GM12865 (cell line): ENCODE results near the gene PACS1.

Source experiments
- DNase-seq: peaks from one replicate; pipeline ENCODE4 v3.0.0; 2010; ENCODE audit warnings: low read depth
- H3K4me3 ChIP-seq: 2 replicates; pipeline ENCODE4 v1.5.1; 2011; ENCODE audit warnings: mild to moderate bottlenecking, low read depth, low read length, control low read depth
- TF ChIP-seq, protein P1 (sequence below): IDR thresholded peaks from 2 replicates; pipeline ENCODE4 v1.5.1; 2011; ENCODE audit warnings: low read length, control low read depth, low read depth, inconsistent platforms; ENCODE audit not compliant: insufficient read depth; ENCODE audit errors: missing control alignments

The PACS1 gene

DNA sequence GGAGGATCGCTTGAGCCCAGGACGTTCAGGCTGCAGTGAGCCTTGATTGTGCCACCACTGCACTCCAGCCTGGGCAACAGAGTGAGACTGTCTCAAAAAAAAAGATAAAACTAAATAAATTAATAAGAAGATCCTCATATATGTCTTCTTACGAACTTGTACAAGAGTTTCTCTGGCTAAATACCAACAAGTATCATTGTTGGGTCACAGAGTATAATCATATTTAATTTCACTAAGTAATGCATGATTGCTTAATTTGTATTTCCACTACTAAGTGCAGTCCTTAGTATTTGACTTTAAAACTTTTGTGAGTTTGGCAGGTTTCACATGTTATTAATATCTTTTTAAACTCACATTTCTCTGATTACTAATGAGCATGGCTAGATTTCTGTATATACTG, 60.9 kb downstream of the PACS1 start:
- TF ChIP-seq, protein P1, sequence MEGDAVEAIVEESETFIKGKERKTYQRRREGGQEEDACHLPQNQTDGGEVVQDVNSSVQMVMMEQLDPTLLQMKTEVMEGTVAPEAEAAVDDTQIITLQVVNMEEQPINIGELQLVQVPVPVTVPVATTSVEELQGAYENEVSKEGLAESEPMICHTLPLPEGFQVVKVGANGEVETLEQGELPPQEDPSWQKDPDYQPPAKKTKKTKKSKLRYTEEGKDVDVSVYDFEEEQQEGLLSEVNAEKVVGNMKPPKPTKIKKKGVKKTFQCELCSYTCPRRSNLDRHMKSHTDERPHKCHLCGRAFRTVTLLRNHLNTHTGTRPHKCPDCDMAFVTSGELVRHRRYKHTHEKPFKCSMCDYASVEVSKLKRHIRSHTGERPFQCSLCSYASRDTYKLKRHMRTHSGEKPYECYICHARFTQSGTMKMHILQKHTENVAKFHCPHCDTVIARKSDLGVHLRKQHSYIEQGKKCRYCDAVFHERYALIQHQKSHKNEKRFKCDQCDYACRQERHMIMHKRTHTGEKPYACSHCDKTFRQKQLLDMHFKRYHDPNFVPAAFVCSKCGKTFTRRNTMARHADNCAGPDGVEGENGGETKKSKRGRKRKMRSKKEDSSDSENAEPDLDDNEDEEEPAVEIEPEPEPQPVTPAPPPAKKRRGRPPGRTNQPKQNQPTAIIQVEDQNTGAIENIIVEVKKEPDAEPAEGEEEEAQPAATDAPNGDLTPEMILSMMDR: no peak
- DNase-seq: no peak
- H3K4me3 ChIP-seq: no peak overlapping the region

DNA sequence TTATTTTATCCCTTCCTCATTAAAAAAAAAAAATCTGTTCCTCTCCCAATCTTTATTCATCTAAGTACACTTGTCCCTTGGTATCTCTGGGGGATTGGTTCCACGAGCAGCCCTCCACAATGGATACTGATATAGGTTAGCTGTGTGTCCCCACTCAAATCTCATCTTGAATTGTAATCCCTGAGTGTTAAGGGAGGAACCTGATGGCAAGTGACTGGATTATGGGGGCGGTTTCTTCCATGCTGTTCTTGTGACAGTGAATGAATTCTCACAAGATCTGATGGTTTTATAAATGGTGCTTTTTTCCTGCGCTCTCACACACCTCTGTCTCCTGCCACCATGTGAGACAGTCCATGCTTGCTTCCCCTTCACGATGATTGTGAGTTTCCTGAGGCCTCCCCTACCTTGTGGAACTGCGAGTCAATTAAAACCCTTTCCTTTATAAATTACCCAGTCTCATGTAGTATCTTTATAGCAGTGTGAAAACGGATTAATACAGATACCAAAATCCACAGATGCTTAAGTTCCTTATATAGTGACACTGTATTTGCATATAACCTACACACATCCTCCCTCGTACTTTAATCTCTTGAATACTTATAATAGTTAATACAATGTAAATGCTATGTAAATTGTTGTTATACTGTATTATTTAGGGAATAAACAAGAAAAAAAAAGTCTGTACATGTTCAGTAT, 62.0 kb downstream of the PACS1 start:
- H3K4me3 ChIP-seq: no peak overlapping the region
- DNase-seq: peak; percentile 64
- TF ChIP-seq, protein P1: no peak

DNA sequence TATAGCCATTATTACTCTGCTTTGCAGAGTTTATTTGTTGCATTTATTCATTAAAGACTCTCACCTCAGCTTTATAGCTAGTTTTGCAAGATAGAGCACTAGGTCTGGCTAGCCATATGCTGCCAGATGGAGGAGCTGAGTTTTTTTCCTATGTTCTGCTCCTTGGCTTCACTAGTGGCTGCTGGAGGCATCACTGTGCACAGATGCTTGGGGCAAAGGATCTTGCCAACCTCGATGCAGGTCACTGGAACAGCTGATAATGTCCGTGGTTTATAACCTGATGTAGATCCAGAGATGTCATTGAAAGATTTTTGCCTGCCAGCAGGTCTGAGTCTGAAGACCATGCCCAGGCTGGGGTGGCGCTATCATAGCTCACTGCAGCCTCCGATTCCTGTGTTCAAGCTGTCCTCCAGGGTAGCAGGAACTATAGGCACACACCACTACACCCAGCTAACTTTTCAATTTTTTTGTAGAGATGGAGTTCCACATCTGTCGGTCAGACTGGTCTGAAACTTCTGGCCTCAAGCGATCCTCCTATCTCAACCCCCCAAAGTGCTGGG, 63.2 kb downstream of the PACS1 start:
- no peak for DNase-seq
- TF ChIP-seq, protein P1: no peak
- H3K4me3 ChIP-seq: no peak overlapping the region

DNA sequence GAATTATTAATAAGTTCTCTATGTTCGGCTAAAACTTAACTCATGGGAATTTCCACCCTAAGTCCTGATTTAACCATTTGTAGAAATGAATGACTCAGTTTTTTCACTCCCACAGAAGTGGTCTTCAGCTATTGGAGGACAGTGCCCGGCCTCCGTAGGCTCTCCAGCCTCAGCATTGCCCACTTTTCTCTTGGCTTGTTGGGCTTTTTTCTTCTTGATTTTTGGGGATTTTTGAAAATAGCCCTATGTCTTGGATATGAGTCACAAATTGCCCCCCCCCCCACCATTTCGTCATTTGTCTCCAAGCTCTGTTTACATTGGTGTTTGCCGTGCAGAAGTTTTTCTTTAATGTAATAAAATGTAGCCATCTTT, 66.7 kb downstream of the PACS1 start:
- H3K4me3 ChIP-seq: peak overlapping the region; percentile 59
- TF ChIP-seq, protein P1: no peak
- DNase-seq: peak; percentile 81

DNA sequence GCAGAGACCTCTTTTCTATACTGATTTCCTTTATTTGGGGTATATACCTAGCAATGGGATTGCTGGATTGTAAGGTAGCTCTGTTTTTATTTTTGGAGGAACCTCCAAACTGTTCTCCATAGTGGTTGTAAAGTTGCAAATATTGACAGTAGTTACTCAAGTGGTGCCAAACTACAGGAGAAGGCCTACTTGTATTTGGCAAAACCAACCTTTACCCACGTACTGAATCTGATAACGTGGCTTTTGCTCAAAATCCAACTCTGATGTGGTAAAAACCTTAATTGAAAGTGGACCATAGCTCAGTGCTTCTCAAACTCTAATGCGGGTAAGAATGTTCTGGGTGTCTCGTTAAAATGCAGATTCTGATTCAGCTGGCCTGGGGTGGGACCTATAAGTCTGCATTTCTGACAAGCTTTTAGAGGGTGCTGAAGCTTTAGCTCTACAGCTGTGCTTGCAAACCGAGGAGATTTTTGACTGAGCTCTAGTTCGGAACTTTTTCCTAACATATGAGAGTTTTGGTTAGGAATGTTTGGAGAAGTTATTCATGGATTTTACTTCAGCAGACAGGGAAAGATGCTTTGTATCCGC, 69.8 kb downstream of the PACS1 start:
- TF ChIP-seq, protein P1: no peak
- H3K4me3 ChIP-seq: no peak overlapping the region
- no peak for DNase-seq

DNA sequence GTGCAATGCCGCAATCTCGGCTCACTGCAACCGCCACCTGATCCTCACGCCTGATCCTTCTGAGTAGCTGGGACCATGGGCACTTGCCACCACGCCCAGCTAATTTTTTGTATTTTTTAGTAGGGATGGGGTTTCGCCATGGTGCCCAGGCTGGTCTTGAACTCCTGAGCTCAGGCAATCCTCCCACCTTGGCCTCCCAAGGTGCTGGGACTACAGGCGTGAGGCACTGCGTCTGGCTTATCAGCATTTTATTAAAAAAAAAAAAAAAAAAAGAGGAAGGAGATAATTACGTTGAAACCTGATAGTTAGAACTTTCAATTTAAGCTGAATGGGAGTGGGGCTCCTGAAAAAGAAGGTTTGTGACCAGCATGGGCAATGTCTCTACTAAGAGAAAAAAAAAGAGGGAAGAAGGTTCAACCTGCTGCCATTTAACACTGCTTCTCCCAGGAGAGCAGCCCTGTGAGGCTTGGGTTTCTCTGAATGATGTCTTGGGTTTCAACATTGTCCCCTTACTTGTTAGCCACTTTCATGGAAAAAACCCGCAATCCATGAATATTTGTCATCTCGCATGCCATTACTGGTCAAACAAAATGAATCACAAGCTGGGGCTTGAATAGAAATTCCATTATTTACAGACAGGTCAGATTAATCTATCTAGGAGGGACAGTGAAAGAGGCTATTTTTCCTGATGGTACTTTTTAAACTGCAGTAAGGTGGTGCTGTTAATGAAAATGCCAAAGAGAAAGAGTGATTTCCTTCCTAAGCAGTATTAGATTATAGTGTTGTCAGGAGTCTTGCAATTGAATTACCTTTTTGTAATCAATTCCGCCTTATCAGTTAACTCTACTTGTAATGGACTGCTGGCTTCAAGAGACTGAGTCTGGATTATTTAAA, 72.5 kb downstream of the PACS1 start:
- no peak overlapping the region for H3K4me3 ChIP-seq
- TF ChIP-seq, protein P1: no peak
- no peak for DNase-seq
